Endodermal cell (in vitro differentiated cells): ENCODE data around the gene CD247. TPM values are rescaled to one million over a fixed set of nuclear protein-coding genes. Genes with fewer than 3 reads are reported as not detected.
"Not testable (repeated sequence)": the region's sequence is repeated elsewhere in the genome, so short reads cannot be mapped to it uniquely, and the experiment has no call there.

Experiments used
- DNase-seq: peaks from one replicate; pipeline ENCODE4 v3.0.0-alpha.2; 2017
- H3K27ac ChIP-seq: 2 replicates; pipeline ENCODE4 v1.5.1; 2013; ENCODE audit warnings: mild to moderate bottlenecking, low read depth, low read length, moderate library complexity
- H3K27me3 ChIP-seq: 2 replicates; pipeline ENCODE4 v1.6.1; 2013; ENCODE audit warnings: mild to moderate bottlenecking, low read length, moderate library complexity; ENCODE audit not compliant: insufficient read depth, control insufficient read depth, poor library complexity, severe bottlenecking
- H3K36me3 ChIP-seq: 2 replicates; pipeline ENCODE4 v1.7.0; 2013; ENCODE audit warnings: mild to moderate bottlenecking, low read length, moderate library complexity; ENCODE audit not compliant: control insufficient read depth, insufficient read depth
- H3K4me1 ChIP-seq: one replicate; pipeline ENCODE4 v1.7.0; 2013; ENCODE audit warnings: low read length; ENCODE audit not compliant: control insufficient read depth, insufficient read depth
- H3K4me3 ChIP-seq: 2 replicates; pipeline ENCODE4 v1.5.1; 2013; ENCODE audit warnings: mild to moderate bottlenecking, low read length, moderate library complexity
- H3K9ac ChIP-seq: 2 replicates; pipeline ENCODE4 v1.6.1; 2013; ENCODE audit warnings: mild to moderate bottlenecking, low read length, moderate library complexity; ENCODE audit not compliant: poor library complexity, severe bottlenecking; ENCODE audit errors: extremely low read depth
- H3K9me3 ChIP-seq: 2 replicates; pipeline ENCODE4 v1.6.1; 2013; ENCODE audit warnings: mild to moderate bottlenecking, low read length, moderate library complexity; ENCODE audit not compliant: control insufficient read depth
- H3K27ac Mint-ChIP-seq: 2 replicates; pipeline ENCODE4 v1.8.0; 2020; ENCODE audit warnings: mixed read lengths
- H3K27me3 Mint-ChIP-seq: 2 replicates; pipeline ENCODE4 v1.8.0; 2021; ENCODE audit warnings: mild to moderate bottlenecking, mixed read lengths; ENCODE audit not compliant: insufficient read depth
- H3K36me3 Mint-ChIP-seq: 2 replicates; pipeline ENCODE4 v1.8.0; 2020; ENCODE audit warnings: low read depth, mixed read lengths
- H3K4me1 Mint-ChIP-seq: 2 replicates; pipeline ENCODE4 v1.8.0; 2020; ENCODE audit warnings: mixed read lengths
- H3K4me3 Mint-ChIP-seq: 2 replicates; pipeline ENCODE4 v1.8.0; 2020; ENCODE audit warnings: mild to moderate bottlenecking, moderate library complexity, mixed read lengths
- H3K9me3 Mint-ChIP-seq: 2 replicates; pipeline ENCODE4 v1.8.0; 2020; ENCODE audit warnings: mild to moderate bottlenecking, mixed read lengths
- WGBS, 2 experiments: methylation state at CpG; one replicate each; pipeline versions ENCODE4 v1.1.5 to v1.1.7; 2013; ENCODE audit warnings: missing lambda C conversion rate in 2 of 2, mixed read lengths in 1 of 2; ENCODE audit not compliant: insufficient coverage in 1 of 2, insufficient read length in 1 of 2; 5-methylcytosine and 5-hydroxymethylcytosine counted together
- total RNA-seq, 2 donors: library from RNA; stranded (reverse); fragmentation: NEBNext Ultra II Directional in 1 of 2; extraction: Animal tissue kit (Norgen Biotek cat#: 25700) in 1 of 2; gene quantifications; 2 replicates in 1 of 2; 3 replicates in 1 of 2; pipeline ENCODE4 v1.2.1, GENCODE V29; 2021
- TF ChIP-seq, protein P1 (sequence below): fragments of 200-600 bp; sonication (generic); conservative IDR thresholded peaks from 2 replicates; pipeline ENCODE4 v1.5.0; 2021; ENCODE audit warnings: antibody characterized with exemption, mild to moderate bottlenecking

The CD247 gene
- total RNA-seq, 2 donors from 2014 or later, result 0.46 to 0.55 TPM

DNA sequence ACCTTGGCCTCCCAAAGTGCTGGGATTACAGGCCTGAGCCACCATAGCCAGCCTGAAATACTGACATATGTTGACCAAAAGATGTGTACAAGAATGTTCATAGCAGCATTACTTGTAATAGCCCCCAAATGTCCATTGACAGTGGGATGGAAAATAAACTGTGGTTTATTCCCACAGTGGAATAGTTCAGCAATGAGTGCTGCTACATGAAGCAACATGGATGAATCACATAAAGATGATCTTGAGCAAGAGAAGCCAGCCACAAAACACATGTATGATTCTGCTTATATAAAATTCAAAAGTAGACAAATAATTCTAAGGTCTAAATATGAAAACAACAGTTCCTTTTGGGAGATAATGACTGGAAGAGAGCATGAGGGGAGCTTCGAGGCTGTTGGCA lies 44.4 kb upstream of the CD247 start:
- TF ChIP-seq, protein P1, sequence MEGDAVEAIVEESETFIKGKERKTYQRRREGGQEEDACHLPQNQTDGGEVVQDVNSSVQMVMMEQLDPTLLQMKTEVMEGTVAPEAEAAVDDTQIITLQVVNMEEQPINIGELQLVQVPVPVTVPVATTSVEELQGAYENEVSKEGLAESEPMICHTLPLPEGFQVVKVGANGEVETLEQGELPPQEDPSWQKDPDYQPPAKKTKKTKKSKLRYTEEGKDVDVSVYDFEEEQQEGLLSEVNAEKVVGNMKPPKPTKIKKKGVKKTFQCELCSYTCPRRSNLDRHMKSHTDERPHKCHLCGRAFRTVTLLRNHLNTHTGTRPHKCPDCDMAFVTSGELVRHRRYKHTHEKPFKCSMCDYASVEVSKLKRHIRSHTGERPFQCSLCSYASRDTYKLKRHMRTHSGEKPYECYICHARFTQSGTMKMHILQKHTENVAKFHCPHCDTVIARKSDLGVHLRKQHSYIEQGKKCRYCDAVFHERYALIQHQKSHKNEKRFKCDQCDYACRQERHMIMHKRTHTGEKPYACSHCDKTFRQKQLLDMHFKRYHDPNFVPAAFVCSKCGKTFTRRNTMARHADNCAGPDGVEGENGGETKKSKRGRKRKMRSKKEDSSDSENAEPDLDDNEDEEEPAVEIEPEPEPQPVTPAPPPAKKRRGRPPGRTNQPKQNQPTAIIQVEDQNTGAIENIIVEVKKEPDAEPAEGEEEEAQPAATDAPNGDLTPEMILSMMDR, result no peak
- 94 to 100% methylated on average over 1 of the region's 1 CpG for WGBS, 2 experiments
- peaks cover 7% of the 10 kb centered on the region for H3K4me1 Mint-ChIP-seq
- no peak overlapping the region for H3K9ac ChIP-seq
- H3K9me3 Mint-ChIP-seq, result no peaks in the 10 kb centered on the region
- no peak overlapping the region for H3K4me3 ChIP-seq
- H3K9me3 ChIP-seq, result no peaks in the 10 kb centered on the region
- H3K27me3 ChIP-seq, result no peaks in the 10 kb centered on the region
- no peak overlapping the region for H3K4me3 Mint-ChIP-seq
- no peaks in the 10 kb centered on the region for H3K4me1 ChIP-seq
- no peaks in the 10 kb centered on the region for H3K36me3 ChIP-seq
- H3K27me3 Mint-ChIP-seq, result peaks cover 6% of the 10 kb centered on the region
- no peak overlapping the region for H3K27ac ChIP-seq
- no peak overlapping the region for H3K27ac Mint-ChIP-seq
- DNase-seq, result no peak
- no peaks in the 10 kb centered on the region for H3K36me3 Mint-ChIP-seq

DNA sequence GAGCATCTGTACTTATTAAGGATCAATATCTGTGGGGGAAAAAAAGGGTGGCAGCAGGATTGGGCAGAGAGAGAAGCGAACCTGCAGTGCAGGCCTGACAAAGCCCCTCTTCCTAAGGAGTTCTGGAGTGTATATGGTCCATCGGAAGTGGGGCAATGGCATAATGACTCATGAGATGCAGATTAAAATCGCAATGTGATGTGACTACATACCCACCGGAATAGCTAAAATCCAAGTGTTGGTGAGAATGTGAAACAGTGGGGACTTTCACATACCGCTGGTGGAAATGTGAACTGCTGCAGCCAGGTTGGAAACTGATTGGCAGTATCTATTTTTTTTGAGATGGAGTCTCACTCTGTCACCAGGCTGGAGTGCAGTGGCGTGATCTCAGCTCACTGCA lies 43.4 kb upstream of the CD247 start:
- Mint-ChIP-seq H3K4me1 (peaks cover 7% of the 10 kb centered on the region), H3K27ac (no peak overlapping the region), H3K27me3 (peaks cover 6% of the 10 kb centered on the region), H3K36me3 (no peaks in the 10 kb centered on the region), H3K4me3 (no peak overlapping the region), H3K9me3 (no peaks in the 10 kb centered on the region)
- TF ChIP-seq, protein P1, result no peak
- Histone ChIP-seq H3K9ac (no peak overlapping the region), H3K27me3 (no peaks in the 10 kb centered on the region), H3K4me1 (no peaks in the 10 kb centered on the region), H3K9me3 (no peaks in the 10 kb centered on the region), H3K36me3 (no peaks in the 10 kb centered on the region), H3K4me3 (no peak overlapping the region), H3K27ac (no peak overlapping the region)
- no peak for DNase-seq
- WGBS, 2 experiments, result 96 to 97% methylated on average over 5 to 6 of the region's 6 CpGs

DNA sequence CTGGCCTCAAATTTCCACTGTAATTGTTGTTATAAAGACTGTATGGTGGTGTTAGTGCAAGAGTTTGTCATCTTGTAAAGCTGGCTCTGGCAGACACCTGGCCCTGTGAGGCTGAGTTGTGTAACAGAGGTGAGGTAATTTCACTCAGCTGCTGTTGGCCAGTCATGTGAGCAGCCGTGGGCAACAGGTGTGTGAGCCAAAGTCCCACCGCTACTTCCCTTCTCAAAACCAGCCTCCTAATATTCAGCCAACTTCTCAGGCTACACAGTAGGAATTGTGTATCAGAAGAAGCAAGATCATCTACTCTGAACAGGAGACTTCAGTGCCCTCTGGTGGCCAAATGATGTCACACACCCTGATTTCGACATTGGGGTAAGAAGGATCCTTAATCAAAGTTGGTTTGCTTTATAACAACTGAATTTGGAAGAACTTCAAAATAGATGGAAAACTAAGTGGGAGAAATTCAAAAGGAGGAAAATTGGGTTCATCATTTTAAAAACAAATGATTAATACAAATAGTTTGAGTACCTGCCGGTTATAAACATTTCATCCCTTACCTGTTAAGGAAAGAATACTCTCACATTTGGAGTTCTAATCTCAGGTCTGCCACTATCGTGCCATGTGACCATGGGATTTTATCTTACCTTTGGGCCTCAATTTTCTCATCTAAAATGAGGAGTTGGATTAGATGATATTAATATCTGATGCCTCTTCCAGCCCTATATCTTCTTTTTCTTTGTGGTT lies 37.8 kb upstream of the CD247 start:
- Histone ChIP-seq H3K36me3 (no peaks in the 10 kb centered on the region), H3K27me3 (peaks cover 9% of the 10 kb centered on the region), H3K9ac (no peak overlapping the region), H3K4me3 (no peak overlapping the region), H3K4me1 (no peaks in the 10 kb centered on the region), H3K9me3 (no peaks in the 10 kb centered on the region), H3K27ac (no peak overlapping the region)
- Mint-ChIP-seq H3K4me3 (no peak overlapping the region), H3K27ac (no peak overlapping the region), H3K4me1 (peaks cover 7% of the 10 kb centered on the region), H3K36me3 (no peaks in the 10 kb centered on the region), H3K27me3 (peaks cover 5% of the 10 kb centered on the region), H3K9me3 (no peaks in the 10 kb centered on the region)
- DNase-seq, result peak; percentile 92
- TF ChIP-seq, protein P1, result peak; percentile 90
- 0 to 40% methylated on average over 1 to 5 of the region's 5 CpGs for WGBS, 2 experiments

DNA sequence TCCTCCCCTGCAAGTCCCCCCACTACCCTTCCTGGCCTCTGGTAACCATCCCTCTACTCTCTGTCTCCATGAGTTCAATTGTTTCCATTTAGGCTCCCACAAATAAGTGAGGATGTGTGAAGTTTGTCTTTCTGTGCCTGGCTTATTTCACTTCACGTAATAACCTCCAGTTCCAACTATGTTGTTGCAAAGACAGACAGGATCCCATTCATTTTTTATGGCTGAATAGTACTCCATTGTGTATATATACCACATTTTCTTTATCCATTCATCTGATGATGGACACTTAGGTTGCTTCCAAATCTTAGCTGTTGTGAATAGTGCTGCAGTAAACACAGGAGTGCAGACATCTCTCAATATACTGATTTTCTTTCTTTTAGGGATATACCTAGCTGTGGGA lies 36.7 kb upstream of the CD247 start:
- not testable (repeated sequence) for H3K9ac ChIP-seq, H3K27me3 Mint-ChIP-seq, H3K4me1 ChIP-seq, H3K36me3 Mint-ChIP-seq, H3K4me3 Mint-ChIP-seq, H3K27ac Mint-ChIP-seq, H3K27me3 ChIP-seq, H3K4me1 Mint-ChIP-seq, H3K9me3 Mint-ChIP-seq, H3K4me3 ChIP-seq, H3K9me3 ChIP-seq, DNase-seq, H3K27ac ChIP-seq, H3K36me3 ChIP-seq
- 82 to 83% methylated on average over 1 of the region's 1 CpG for WGBS, 2 experiments
